ENCODE data around the gene CTBP2. TPM values are rescaled to one million over a fixed set of nuclear protein-coding genes. Genes with fewer than 3 reads are reported as not detected.

The CTBP2 gene
- total RNA-seq, 2 experiments from 2014 or later: 0.29 to 0.40 TPM

DNA sequence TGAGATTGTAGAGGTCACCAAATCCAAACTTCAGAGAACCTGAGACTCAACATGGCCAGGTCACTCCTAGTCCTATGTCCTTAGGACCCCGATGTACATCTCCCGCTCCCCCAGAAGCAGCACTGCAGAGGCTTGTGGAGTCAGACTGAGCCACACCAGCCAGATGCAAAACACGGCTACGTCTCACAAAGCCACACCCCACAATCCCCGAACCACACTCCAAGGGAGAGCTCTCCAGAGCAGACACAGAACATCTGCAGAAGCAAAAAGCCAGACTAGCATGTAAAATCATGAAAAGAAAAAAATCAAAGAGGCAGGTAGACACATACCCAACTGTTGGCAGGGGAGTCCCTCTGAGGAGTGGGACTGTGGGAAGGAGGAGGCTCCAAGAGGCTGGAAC lies 104.9 kb downstream of the CTBP2 start:
- ATAC-seq (no peak), DNase-seq (no peak)
- CTCF ChIA-PET: no interaction called here
- no peaks in the 10 kb centered on the region for H3K9me3 Mint-ChIP-seq (ENCODE audit: insufficient read depth)
- no peak overlapping the region for H3K27ac Mint-ChIP-seq
- POLR2A ChIA-PET: no interaction called here
- no peaks in the 10 kb centered on the region for H3K4me1 Mint-ChIP-seq (ENCODE audit: low read depth)
- H3K36me3 Mint-ChIP-seq (ENCODE audit: low read depth): no peaks in the 10 kb centered on the region
- no peak overlapping the region for H3K4me3 Mint-ChIP-seq
- H3K27me3 Mint-ChIP-seq (ENCODE audit: low read depth): peaks cover 4% of the 10 kb centered on the region

- H3K36me3 Mint-ChIP-seq (ENCODE audit: low read depth): no peaks in the 10 kb centered on the region
- no peak overlapping the region for H3K27ac Mint-ChIP-seq
- peaks cover 3% of the 10 kb centered on the region for H3K27me3 Mint-ChIP-seq (ENCODE audit: low read depth)
- ATAC-seq: no peak
- no peak overlapping the region for H3K4me3 Mint-ChIP-seq
- H3K9me3 Mint-ChIP-seq (ENCODE audit: insufficient read depth): no peaks in the 10 kb centered on the region
- no peaks in the 10 kb centered on the region for H3K4me1 Mint-ChIP-seq (ENCODE audit: low read depth)
- DNase-seq: no peak
- POLR2A ChIA-PET: no interaction called here
- CTCF ChIA-PET: no interaction called here
Observed at GRCh38 chr10:125054669-125055268, 105.6 kb downstream of the CTBP2 start.

GRCh38 chr10:125054216-125054615 lies 106.1 kb downstream of the CTBP2 start:
- Mint-ChIP-seq H3K9me3 (ENCODE audit: insufficient read depth) (no peaks in the 10 kb centered on the region), H3K4me3 (no peak overlapping the region), H3K4me1 (ENCODE audit: low read depth) (no peaks in the 10 kb centered on the region), H3K36me3 (ENCODE audit: low read depth) (no peaks in the 10 kb centered on the region), H3K27ac (no peak overlapping the region), H3K27me3 (ENCODE audit: low read depth) (peaks cover 3% of the 10 kb centered on the region)
- CTCF ChIA-PET: no interaction called here
- ATAC-seq (no peak), DNase-seq (no peak)
- POLR2A ChIA-PET: no interaction called here

GRCh38 chr10:125052146-125052545 lies 108.2 kb downstream of the CTBP2 start:
- ChIA-PET CTCF (no interaction called here), POLR2A (no interaction called here)
- no peaks in the 10 kb centered on the region for H3K9me3 Mint-ChIP-seq (ENCODE audit: insufficient read depth)
- DNase-seq (no peak), ATAC-seq (no peak)
- no peak overlapping the region for H3K27ac Mint-ChIP-seq
- H3K4me1 Mint-ChIP-seq (ENCODE audit: low read depth): no peaks in the 10 kb centered on the region
- no peaks in the 10 kb centered on the region for H3K36me3 Mint-ChIP-seq (ENCODE audit: low read depth)
- H3K4me3 Mint-ChIP-seq: no peak overlapping the region
- peaks cover 3% of the 10 kb centered on the region for H3K27me3 Mint-ChIP-seq (ENCODE audit: low read depth)

- DNase-seq: no peak
- ChIA-PET POLR2A (no interaction called here), CTCF (interaction anchor here (1.0 kb wide), 2 partner anchors 11 to 41 kb away, joined by 3 to 4 read pairs; no protein-coding TSS in a partner anchor)
- no peaks in the 10 kb centered on the region for H3K36me3 Mint-ChIP-seq (ENCODE audit: low read depth)
- ATAC-seq: no peak
- no peaks in the 10 kb centered on the region for H3K4me1 Mint-ChIP-seq (ENCODE audit: low read depth)
- peaks cover under 1% of the 10 kb centered on the region for H3K27me3 Mint-ChIP-seq (ENCODE audit: low read depth)
- H3K4me3 Mint-ChIP-seq: no peak overlapping the region
- H3K9me3 Mint-ChIP-seq (ENCODE audit: insufficient read depth): no peaks in the 10 kb centered on the region
- no peak overlapping the region for H3K27ac Mint-ChIP-seq
Observed at GRCh38 chr10:125050383-125050782, 110.0 kb downstream of the CTBP2 start.

DNA sequence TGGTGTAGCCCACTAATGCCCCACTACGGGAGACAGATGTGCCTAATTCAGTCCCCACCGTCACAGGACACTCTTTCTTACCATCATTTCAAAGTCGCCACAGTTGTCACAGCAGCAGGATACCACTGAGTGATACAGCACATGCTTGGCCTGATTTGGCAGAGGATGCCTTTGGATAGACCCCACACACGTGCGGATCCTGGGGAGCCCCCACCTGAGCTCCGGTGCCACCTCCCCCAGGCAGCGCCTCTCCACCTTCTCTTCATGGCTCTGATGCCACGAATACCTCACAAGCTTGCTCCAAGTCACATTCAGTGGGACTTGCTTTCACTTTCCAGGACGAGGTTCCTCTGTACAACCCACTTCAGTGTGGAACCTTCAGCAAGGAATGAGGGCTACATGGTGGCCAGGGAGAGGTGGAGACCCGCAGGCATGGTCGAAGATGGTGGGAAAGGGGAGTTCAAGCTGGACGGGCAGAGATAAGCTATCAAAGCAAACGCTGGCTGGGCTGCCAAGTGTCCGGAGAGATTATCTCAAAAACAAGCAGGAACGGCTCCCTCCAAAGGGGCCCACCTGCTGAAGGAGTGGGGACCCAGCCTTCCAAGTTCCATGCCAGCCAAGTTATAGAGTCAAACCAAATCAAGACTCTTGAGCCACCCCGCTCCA lies 111.0 kb downstream of the CTBP2 start:
- no peaks in the 10 kb centered on the region for H3K36me3 Mint-ChIP-seq (ENCODE audit: low read depth)
- CTCF ChIA-PET: no interaction called here
- ATAC-seq (no peak), DNase-seq (no peak)
- no peaks in the 10 kb centered on the region for H3K9me3 Mint-ChIP-seq (ENCODE audit: insufficient read depth)
- H3K4me3 Mint-ChIP-seq: no peak overlapping the region
- no peak overlapping the region for H3K27ac Mint-ChIP-seq
- H3K27me3 Mint-ChIP-seq (ENCODE audit: low read depth): no peaks in the 10 kb centered on the region
- POLR2A ChIA-PET: no interaction called here
- H3K4me1 Mint-ChIP-seq (ENCODE audit: low read depth): no peaks in the 10 kb centered on the region

DNA sequence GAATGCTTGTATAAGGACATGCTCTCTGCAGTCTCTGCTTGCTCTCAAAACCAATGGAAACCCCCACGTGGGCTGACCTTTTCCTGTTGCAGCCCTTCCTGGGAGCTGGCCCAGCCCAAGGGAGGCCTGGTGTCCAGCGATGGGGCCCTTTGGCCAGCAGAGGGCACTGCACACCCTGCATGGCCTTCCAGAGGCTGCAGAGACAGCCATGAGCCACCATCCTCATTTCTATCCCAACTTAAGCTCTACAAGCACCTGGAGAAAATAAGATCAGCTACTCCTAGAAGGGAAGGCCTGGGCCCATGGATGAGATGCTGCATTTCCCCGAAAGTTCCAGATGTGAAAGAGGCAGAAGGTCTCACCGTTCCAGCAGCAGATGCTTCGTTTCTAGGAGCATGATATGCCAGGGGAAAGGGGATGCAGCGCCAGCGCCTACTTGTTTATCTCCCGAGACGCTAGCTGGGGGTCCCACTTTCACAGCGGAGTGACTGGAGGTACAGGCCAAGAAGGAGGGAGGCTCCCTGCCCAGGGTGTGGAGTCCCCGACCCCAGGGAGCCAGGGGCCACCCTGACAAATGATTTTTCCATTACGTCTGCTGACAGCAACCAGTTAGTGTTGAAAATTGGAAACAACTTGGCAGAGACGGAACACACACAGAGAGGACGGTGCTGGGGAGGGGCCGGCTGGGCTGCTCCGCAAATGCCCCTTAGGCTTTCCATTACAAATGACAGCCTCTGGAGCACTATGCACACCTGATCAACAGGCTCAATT lies 112.1 kb downstream of the CTBP2 start:
- ChIA-PET CTCF (interaction anchor here (0.6 to 2.0 kb wide), 14 partner anchors 9 to 581 kb away, joined by 3 to 13 read pairs (median 4); no protein-coding TSS in a partner anchor), POLR2A (no interaction called here)
- no peaks in the 10 kb centered on the region for H3K4me1 Mint-ChIP-seq (ENCODE audit: low read depth)
- no peaks in the 10 kb centered on the region for H3K27me3 Mint-ChIP-seq (ENCODE audit: low read depth)
- ATAC-seq (peak; percentile 90), DNase-seq (peak; percentile 73)
- no peak overlapping the region for H3K4me3 Mint-ChIP-seq
- H3K9me3 Mint-ChIP-seq (ENCODE audit: insufficient read depth): no peaks in the 10 kb centered on the region
- H3K27ac Mint-ChIP-seq: no peak overlapping the region
- H3K36me3 Mint-ChIP-seq (ENCODE audit: low read depth): no peaks in the 10 kb centered on the region

GRCh38 chr10:125043841-125044658 lies 116.3 kb downstream of the CTBP2 start:
- DNase-seq: no peak
- Mint-ChIP-seq H3K4me3 (no peak overlapping the region), H3K36me3 (ENCODE audit: low read depth) (no peaks in the 10 kb centered on the region), H3K9me3 (ENCODE audit: insufficient read depth) (no peaks in the 10 kb centered on the region), H3K27me3 (ENCODE audit: low read depth) (peaks cover 2% of the 10 kb centered on the region), H3K27ac (no peak overlapping the region), H3K4me1 (ENCODE audit: low read depth) (no peaks in the 10 kb centered on the region)
- ATAC-seq: no peak
- ChIA-PET POLR2A (no interaction called here), CTCF (interaction anchor here (1.3 to 1.5 kb wide), 2 partner anchors 9 to 18 kb away, joined by 3 to 6 read pairs; no protein-coding TSS in a partner anchor)

GRCh38 chr10:125041856-125042506 lies 118.4 kb downstream of the CTBP2 start:
- no peak for DNase-seq
- Mint-ChIP-seq H3K36me3 (ENCODE audit: low read depth) (no peaks in the 10 kb centered on the region), H3K9me3 (ENCODE audit: insufficient read depth) (no peaks in the 10 kb centered on the region), H3K27me3 (ENCODE audit: low read depth) (peaks cover 2% of the 10 kb centered on the region), H3K4me1 (ENCODE audit: low read depth) (no peaks in the 10 kb centered on the region), H3K27ac (no peak overlapping the region), H3K4me3 (no peak overlapping the region)
- POLR2A ChIA-PET: interaction anchor here (0.6 kb wide), 1 partner anchor 1150 kb away, joined by 3 read pairs; no protein-coding TSS in a partner anchor
- ATAC-seq: no peak
- CTCF ChIA-PET: no interaction called here

- no peaks in the 10 kb centered on the region for H3K9me3 Mint-ChIP-seq (ENCODE audit: insufficient read depth)
- ChIA-PET POLR2A (no interaction called here), CTCF (interaction anchor here (1.1 kb wide), 1 partner anchor 9 kb away, joined by 4 read pairs; no protein-coding TSS in a partner anchor)
- H3K4me3 Mint-ChIP-seq: no peak overlapping the region
- no peak for DNase-seq
- H3K36me3 Mint-ChIP-seq (ENCODE audit: low read depth): no peaks in the 10 kb centered on the region
- H3K27ac Mint-ChIP-seq: no peak overlapping the region
- peaks cover 2% of the 10 kb centered on the region for H3K27me3 Mint-ChIP-seq (ENCODE audit: low read depth)
- no peaks in the 10 kb centered on the region for H3K4me1 Mint-ChIP-seq (ENCODE audit: low read depth)
- ATAC-seq: no peak
Observed at GRCh38 chr10:125039354-125039769, 121.0 kb downstream of the CTBP2 start.

GRCh38 chr10:125038637-125039036 lies 121.7 kb downstream of the CTBP2 start:
- Mint-ChIP-seq H3K9me3 (ENCODE audit: insufficient read depth) (no peaks in the 10 kb centered on the region), H3K27ac (no peak overlapping the region), H3K36me3 (ENCODE audit: low read depth) (no peaks in the 10 kb centered on the region), H3K27me3 (ENCODE audit: low read depth) (peaks cover 2% of the 10 kb centered on the region), H3K4me3 (no peak overlapping the region), H3K4me1 (ENCODE audit: low read depth) (no peaks in the 10 kb centered on the region)
- ChIA-PET POLR2A (no interaction called here), CTCF (no interaction called here)
- DNase-seq (no peak), ATAC-seq (no peak)
